K562 (cell line): ENCODE measurements around the gene HGF. TPM values are rescaled to one million over a fixed set of nuclear protein-coding genes. Genes with fewer than 3 reads are reported as not detected.

ENCODE experiments used
- ATAC-seq: fragments of 200-7000 bp; cut with Tn5 transposase; 3 replicates; pipeline ENCODE4 v1.9.1; 2020; ENCODE audit warnings: moderate library complexity
- BruUV-seq: library from RNA; stranded (reverse); fragments of 400-500 nt; replicated peaks from 2 replicates; lab custom pipeline; 2021; lab: Mats Ljungman, UMichigan
- CTCF ChIA-PET: fragments of 300-600 bp; formaldehyde crosslinking; extraction: SDS; loops from one replicate; lab custom pipeline; 2021; ENCODE audit warnings: low intra/inter-chr PET ratio; lab: Yijun Ruan, JAX
- POLR2A ChIA-PET: fragments of 300-600, 350-650 bp; sonication (Branson Sonifier 250); formaldehyde crosslinking; extraction: SDS; loops from one replicate; lab custom pipeline; 2021; ENCODE audit warnings: antibody characterized with exemption, inconsistent platforms; lab: Yijun Ruan, JAX
- DNase-seq, 4 experiments: peaks; one replicate each; pipeline versions ENCODE4 v3.0.0 to v3.0.0-alpha.2; 2011 to 2018; ENCODE audit warnings: low spot score in 3 of 4, mixed read lengths in 3 of 4; ENCODE audit errors: extremely low read depth in 1 of 4
- FAIRE-seq: peaks from 2 replicates; lab custom pipeline; 2011; peaks lifted over from hg19 to GRCh38; lab: Jason Lieb, UNC
- H2AFZ ChIP-seq: 2 replicates; pipeline ENCODE4 v1.6.0; 2011; ENCODE audit warnings: low read depth, low read length, control low read depth, inconsistent platforms
- H3K27ac ChIP-seq: fragments of 200-600 bp; 3 replicates; pipeline ENCODE4 v1.8.0; 2011; ENCODE audit warnings: low read depth, mild to moderate bottlenecking, control low read depth, inconsistent platforms, low read length, moderate library complexity, mixed read lengths; ENCODE audit errors: extremely low read depth
- H3K27me3 ChIP-seq, 2 experiments: fragments of 300-600 bp in 1 of 2; 2 replicates in 1 of 2; 3 replicates in 1 of 2; pipeline versions ENCODE4 v1.6.0 to v1.8.0; 2011; ENCODE audit warnings: inconsistent platforms in 2 of 2, low read length in 2 of 2, mild to moderate bottlenecking in 1 of 2, mixed read lengths in 1 of 2, moderate library complexity in 1 of 2; ENCODE audit not compliant: control insufficient read depth in 2 of 2, insufficient read depth in 2 of 2
- H3K36me3 ChIP-seq: fragments of 300-600 bp; 3 replicates; pipeline ENCODE4 v1.8.0; 2011; ENCODE audit warnings: mild to moderate bottlenecking, low read length, inconsistent platforms; ENCODE audit not compliant: control insufficient read depth, insufficient read depth
- H3K4me1 ChIP-seq, 2 experiments: fragments of 200-600 bp in 1 of 2; replicated peaks in 1 of 2; 2 replicates in 1 of 2; 3 replicates in 1 of 2; pipeline versions ENCODE4 v1.5.1 to v1.8.0; 2011; ENCODE audit warnings: inconsistent platforms in 2 of 2, low read length in 2 of 2, mild to moderate bottlenecking in 1 of 2, mixed read lengths in 1 of 2, moderate library complexity in 1 of 2; ENCODE audit not compliant: control insufficient read depth in 2 of 2, insufficient read depth in 2 of 2
- H3K4me2 ChIP-seq: 2 replicates; pipeline ENCODE4 v1.6.1; 2011; ENCODE audit warnings: low read length, control low read depth, inconsistent platforms, mixed read lengths; ENCODE audit not compliant: insufficient read depth
- H3K4me3 ChIP-seq: fragments of 200-600 bp; sonication (generic), shearing (Covaris generic); 2 replicates; pipeline ENCODE4 v1.5.1; 2016; ENCODE audit warnings: control low read depth, inconsistent platforms
- H3K79me2 ChIP-seq: fragments of 200-600 bp; 3 replicates; pipeline ENCODE4 v1.8.0; 2011; ENCODE audit warnings: low read length, inconsistent platforms; ENCODE audit not compliant: control insufficient read depth, insufficient read depth
- H3K9ac ChIP-seq, 2 experiments: 2 replicates each; pipeline versions ENCODE4 v1.6.0 to v1.6.1; 2011; ENCODE audit warnings: low read depth in 2 of 2, low read length in 2 of 2, control low read depth in 1 of 2, inconsistent platforms in 1 of 2, mild to moderate bottlenecking in 1 of 2, mixed read lengths in 1 of 2; ENCODE audit not compliant: insufficient read depth in 1 of 2
- H3K9me1 ChIP-seq: one replicate; pipeline ENCODE4 v1.6.0; 2011; ENCODE audit warnings: inconsistent platforms, mild to moderate bottlenecking, low read length, moderate library complexity; ENCODE audit not compliant: control insufficient read depth, insufficient read depth
- H3K9me3 ChIP-seq: replicated peaks from 2 replicates; pipeline ENCODE4 v1.5.1; 2011; ENCODE audit warnings: low read depth, low read length, inconsistent platforms; ENCODE audit not compliant: control insufficient read depth, insufficient read depth
- H4K20me1 ChIP-seq: replicated peaks from 2 replicates; pipeline ENCODE4 v1.6.1; 2011; ENCODE audit warnings: low read length, inconsistent platforms, mixed read lengths; ENCODE audit not compliant: control insufficient read depth, insufficient read depth
- E2F3 ChIP-seq: fragments of 250-450 bp; sonication (Bioruptor Pico); IDR thresholded peaks from 2 replicates; pipeline ENCODE4 v1.4.0; 2020; ENCODE audit warnings: mild to moderate bottlenecking
- FOS ChIP-seq: IDR thresholded peaks from 3 replicates; pipeline ENCODE4 v1.6.1; 2011; ENCODE audit not compliant: insufficient read length; ENCODE audit errors: extremely low read depth
- FOXK1 ChIP-seq: sonication (generic); formaldehyde crosslinking; IDR thresholded peaks from 2 replicates; pipeline ENCODE4 v1.8.0; 2022; ENCODE audit warnings: missing genetic modification reagents, mild to moderate bottlenecking, borderline replicate concordance
- MEF2D ChIP-seq: conservative IDR thresholded peaks from 2 replicates; pipeline ENCODE4 v1.6.1; 2016; ENCODE audit warnings: low read depth, missing genetic modification characterization, missing compliant biosample characterization
- PHB2 ChIP-seq: fragments of 450-650 bp; IDR thresholded peaks from 2 replicates; pipeline ENCODE4 v1.6.1; 2017; ENCODE audit warnings: low read depth
- PURB ChIP-seq: sonication (generic); formaldehyde crosslinking; IDR thresholded peaks from 2 replicates; pipeline ENCODE4 v1.9.0; 2021; ENCODE audit warnings: low read depth, mild to moderate bottlenecking, missing genetic modification reagents
- RBM15 ChIP-seq: fragments of 200-400 bp; formaldehyde crosslinking; IDR thresholded peaks from 2 replicates; pipeline ENCODE4 v1.6.1; 2018; ENCODE audit warnings: mild to moderate bottlenecking, low read length, moderate library complexity; ENCODE audit not compliant: insufficient read depth
- SAP30 ChIP-seq: fragments of 200-600 bp; sonication (generic); IDR thresholded peaks from 2 replicates; pipeline ENCODE4 v1.6.1; 2012; ENCODE audit warnings: borderline replicate concordance, low read depth, mild to moderate bottlenecking, moderate library complexity, low read length, control low read depth, inconsistent platforms; ENCODE audit not compliant: insufficient read depth, poor library complexity, severe bottlenecking
- ZBTB11 ChIP-seq, 3 experiments: fragments of 200-800 bp in 1 of 3; fragments of 250-450 bp in 1 of 3; fragments of 450-650 bp in 1 of 3; sonication (Bioruptor Pico) in 1 of 3; sonication (Bioruptor generic) in 1 of 3; formaldehyde crosslinking in 1 of 3; IDR thresholded peaks; 2 replicates each; pipeline versions ENCODE4 v1.6.1 to v1.8.0; 2016 to 2022; ENCODE audit warnings: mild to moderate bottlenecking in 2 of 3, missing genetic modification characterization in 2 of 3, missing compliant biosample characterization in 1 of 3, moderate library complexity in 1 of 3
- ZFPM2 ChIP-seq: fragments of 250-450 bp; sonication (Bioruptor Pico); IDR thresholded peaks from 2 replicates; pipeline ENCODE4 v1.5.1; 2022; ENCODE audit warnings: mild to moderate bottlenecking
- ZNF175 ChIP-seq: fragments of 200-800 bp; sonication (Bioruptor generic); IDR thresholded peaks from 2 replicates; pipeline ENCODE4 v1.6.1; 2016; ENCODE audit warnings: low read depth, mild to moderate bottlenecking, missing genetic modification characterization, missing compliant biosample characterization
- ZNF316 ChIP-seq: fragments of 450-650 bp; IDR thresholded peaks from 2 replicates; pipeline ENCODE4 v1.6.1; 2016
- WGBS: fragments of 100-300 bp; shearing (Covaris generic); methylation state at CpG from one replicate; pipeline ENCODE4 v1.1.6; 2016; ENCODE audit warnings: low coverage, mixed read lengths; ENCODE audit not compliant: insufficient coverage; ENCODE audit errors: missing lambda C conversion rate; 5-methylcytosine and 5-hydroxymethylcytosine counted together
- in situ Hi-C: fragments of 300-500 bp; cut with MboI; formaldehyde crosslinking; loops from 4 replicates; pipeline ENCODE4 v1.15.0; 2018; ENCODE audit warnings: inconsistent platforms, mixed read lengths
- intact Hi-C: fragments of 100-400 bp; cut with micrococcal nuclease; formaldehyde crosslinking; loops from 2 replicates; pipeline ENCODE4 v1.14.2; 2022
- polyA plus RNA-seq, 8 experiments: library from polyadenylated mRNA; depleted of rRNA in 4 of 8; stranded (reverse) in 5 of 8; unstranded in 3 of 8; fragments of >200 nt; fragmentation: Nextera tagmentation in 2 of 8; fragmentation: Illumina TruSeq in 1 of 8; extraction: Ambion mirVana in 2 of 8; extraction: Trizol in 1 of 8; gene quantifications; 2 replicates each; pipeline versions ENCODE4 v1.2.1 to v1.2.3, GENCODE V29; 2011 to 2014; ENCODE audit warnings: inconsistent platforms in 1 of 8, missing spikeins in 1 of 8
- total RNA-seq, 7 experiments: library from RNA; depleted of rRNA in 6 of 7; stranded (reverse); fragments of >200 nt in 6 of 7; fragmentation: Illumina TruSeq in 2 of 7; extraction: Trizol in 2 of 7; gene quantifications; 2 replicates each; pipeline versions ENCODE4 v1.2.1 to v1.2.3, GENCODE V29; 2011 to 2021; ENCODE audit warnings: low replicate concordance in 1 of 7

Gene HGF
- total and polyA plus RNA-seq, 9 of the 15 experiments (the other 6 are each of a cell fraction or from before 2014, with no cell fraction given): 0.02 TPM; not detected in 8

GRCh38 chr7:81803267-81803666 is 33.4 kb upstream of the HGF start (continued):
- TF ChIP-seq SAP30 (no peak), PHB2 (no peak), PURB (CRISPR knock-in tag) (no peak), FOXK1 (no peak), ZNF175 (no peak), ZFPM2 (no peak), FOS (no peak), ZNF316 (no peak)
- TF ChIP-seq, all 486 proteins: peak for 0

GRCh38 chr7:81802251-81802650 is 32.4 kb upstream of the HGF start:
- Histone ChIP-seq H3K36me3 (no peaks in the 10 kb centered on the region), H3K9me3 (no peaks in the 10 kb centered on the region; the same call in 1 of the 2 replicates), H3K79me2 (no peaks in the 10 kb centered on the region), H3K27me3 (no peaks in the 10 kb centered on the region), H3K27ac (no peak overlapping the region), H2AFZ (no peak overlapping the region), H4K20me1 (no peaks in the 10 kb centered on the region), H3K9ac (no peak overlapping the region), H3K9me1 (no peaks in the 10 kb centered on the region), H3K4me1 (no peaks in the 10 kb centered on the region), H3K4me3 (no peak overlapping the region), H3K4me2 (no peak overlapping the region)
- ATAC-seq (no peak), DNase-seq (no peak), FAIRE-seq (no peak)
- intact Hi-C loops: no loop called here
- TF ChIP-seq ZBTB11 (CRISPR knock-in tag; IDR thresholded peaks at IDR 0.05) (no peak), RBM15 (no peak), E2F3 (no peak), MEF2D (no peak)
- in situ Hi-C loops: no loop called here
- ChIA-PET CTCF (no interaction called here), POLR2A (no interaction called here)
- WGBS: 0% methylated on average over 1 of the region's 1 CpG
- BruUV-seq: no TSS peak
